DOHH2 (cell line): Measurements from ENCODE around the gene B4GALT2.

Experiments used
- CTCF ChIP-seq: fragments of 200-600 bp; sonication (generic); IDR thresholded peaks from one replicate; pipeline ENCODE4 v1.5.1; 2014; ENCODE audit warnings: antibody characterized with exemption, mild to moderate bottlenecking, low read depth, low read length; ENCODE audit not compliant: poor library complexity, severe bottlenecking
- EZH2phosphoT487 ChIP-seq: fragments of 200-600 bp; sonication (generic); IDR thresholded peaks from 2 replicates; pipeline ENCODE4 v1.6.1; 2017; ENCODE audit warnings: borderline replicate concordance, mild to moderate bottlenecking, antibody characterized with exemption, low read length, moderate library complexity, mixed read lengths

- TF ChIP-seq CTCF (no peak), EZH2phosphoT487 (no peak)
Observed at GRCh38 chr1:44027320-44027719, 48.3 kb downstream of the B4GALT2 start.
